Fibroblast of lung (primary cell): ENCODE measurements around the gene FIGNL1.

ENCODE experiments used
- CTCF ChIP-seq, 2 donors: IDR thresholded peaks in 1 of 2; conservative IDR thresholded peaks in 1 of 2; 1 replicate in 1 of 2; 2 replicates in 1 of 2; pipeline ENCODE4 v1.5.1; 2011 to 2012; ENCODE audit warnings: low read length in 2 of 2, control low read depth in 1 of 2, inconsistent platforms in 1 of 2, low read depth in 1 of 2, mild to moderate bottlenecking in 1 of 2
- EZH2 ChIP-seq: IDR thresholded peaks from 2 replicates; pipeline ENCODE4 v1.5.1; 2012; ENCODE audit warnings: low read length, control low read depth, mild to moderate bottlenecking; ENCODE audit errors: missing control alignments

GRCh38 chr7:50448823-50449222 is 1.3 kb downstream of the FIGNL1 start:
- TF ChIP-seq CTCF (conservative IDR thresholded peaks at IDR 0.05 in 1 of 2, IDR thresholded peaks at IDR 0.05 in 1 of 2; ENCODE audit: low read depth in 1 of 2, low read length in 2 of 2) (no peak), EZH2 (no peak)
